GM19043 (cell line): Measurements from ENCODE around the gene RPL14.

Experiments used
- ATAC-seq: cut with Tn5 transposase; IDR thresholded peaks from one replicate; pipeline ENCODE4 v1.9.1; 2021; ENCODE audit warnings: low read depth; ENCODE audit not compliant: unreplicated experiment

The RPL14 gene

DNA sequence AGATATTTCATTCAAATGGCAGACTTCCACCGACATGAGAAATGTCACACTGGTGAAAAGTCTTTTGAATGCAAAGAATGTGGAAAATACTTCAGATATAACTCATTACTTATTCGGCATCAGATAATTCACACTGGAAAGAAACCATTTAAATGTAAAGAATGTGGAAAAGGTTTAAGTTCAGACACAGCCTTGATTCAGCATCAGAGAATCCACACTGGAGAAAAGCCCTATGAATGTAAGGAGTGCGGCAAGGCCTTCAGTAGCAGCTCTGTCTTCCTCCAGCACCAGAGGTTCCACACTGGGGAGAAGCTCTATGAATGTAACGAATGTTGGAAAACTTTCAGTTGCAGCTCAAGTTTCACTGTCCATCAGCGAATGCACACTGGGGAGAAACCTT, 59.1 kb downstream of the RPL14 start:
- ATAC-seq, result no peak

GRCh38 chr3:40518067-40518466, 60.9 kb downstream of the RPL14 start:
- ATAC-seq, result no peak
